CD4-positive, alpha-beta T cell treated with Interferon alpha-2 for 1 hour (primary cell): ENCODE results near the gene GALNT14.

Experiments
- DNase-seq, 2 donors: peaks; one replicate each; pipeline ENCODE4 v3.0.0-alpha.2; 2020 to 2022

GALNT14 gene

DNA sequence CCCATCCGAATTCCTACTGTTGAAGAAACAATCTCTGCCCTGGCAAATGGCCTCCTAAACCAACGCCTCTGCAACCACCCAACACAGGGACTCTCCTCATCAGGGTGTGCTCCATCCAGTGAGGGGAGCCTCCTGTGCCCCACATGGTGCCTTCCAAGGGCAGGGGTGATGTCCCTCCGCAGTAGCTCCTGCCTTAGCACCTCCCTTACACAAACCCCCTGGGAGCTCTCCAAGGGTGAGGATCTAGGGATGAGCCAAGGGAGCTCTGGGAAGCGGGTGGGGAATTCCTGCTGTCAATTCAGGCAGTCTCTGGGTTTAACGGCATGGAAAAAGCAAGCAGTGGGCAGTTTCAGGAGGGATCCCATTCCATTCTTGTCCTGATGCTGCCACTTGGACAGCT is 3.8 kb downstream of the GALNT14 start:
- DNase-seq = no peak

DNA sequence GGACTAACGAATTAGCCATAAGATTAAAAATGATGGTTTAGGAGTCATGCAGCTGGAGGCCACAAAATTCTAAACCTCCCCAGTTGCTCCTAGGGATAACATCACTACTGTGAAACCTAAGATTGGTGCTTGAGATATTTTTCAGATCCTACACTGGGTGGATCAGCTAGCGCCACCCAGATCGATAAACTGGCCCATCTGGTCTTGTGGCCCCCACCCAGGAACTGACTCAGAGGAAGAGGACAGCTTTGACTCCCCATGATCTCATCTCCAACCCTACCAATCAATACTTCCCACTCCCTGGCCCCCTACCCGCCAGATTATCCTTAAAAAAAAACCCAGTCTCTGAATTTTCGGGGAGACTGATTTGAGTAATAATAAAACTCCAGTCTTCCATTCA is 5.5 kb downstream of the GALNT14 start:
- no peak for DNase-seq

- no peak for DNase-seq
Measured at GRCh38 chr2:31131871-31132270, 6.4 kb downstream of the GALNT14 start.

- DNase-seq = no peak
Measured at GRCh38 chr2:31129375-31130171, 8.7 kb downstream of the GALNT14 start.

DNA sequence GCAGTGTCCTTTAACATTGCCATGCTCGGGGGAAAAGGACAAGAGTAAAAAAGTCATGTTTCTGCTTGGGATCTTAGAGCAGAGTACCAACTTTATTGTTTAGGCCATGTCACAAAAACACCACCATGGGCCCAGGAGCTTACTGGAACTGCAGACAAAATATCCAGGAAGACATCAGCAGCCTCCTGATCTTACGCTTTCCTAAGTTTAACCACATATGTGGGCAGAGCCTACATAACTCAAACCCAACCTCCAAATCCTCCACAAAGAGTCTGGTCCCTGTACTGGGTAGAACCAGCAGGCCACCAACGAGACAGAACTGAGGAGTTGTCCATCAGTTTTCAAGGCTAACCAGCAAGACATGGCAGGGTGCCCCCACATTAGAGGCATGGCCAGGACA is 10.3 kb downstream of the GALNT14 start:
- DNase-seq = no peak

GRCh38 chr2:31125918-31126695 is 12.1 kb downstream of the GALNT14 start:
- no peak for DNase-seq

- no peak for DNase-seq
Measured at GRCh38 chr2:31124904-31125303, 13.3 kb downstream of the GALNT14 start.

DNA sequence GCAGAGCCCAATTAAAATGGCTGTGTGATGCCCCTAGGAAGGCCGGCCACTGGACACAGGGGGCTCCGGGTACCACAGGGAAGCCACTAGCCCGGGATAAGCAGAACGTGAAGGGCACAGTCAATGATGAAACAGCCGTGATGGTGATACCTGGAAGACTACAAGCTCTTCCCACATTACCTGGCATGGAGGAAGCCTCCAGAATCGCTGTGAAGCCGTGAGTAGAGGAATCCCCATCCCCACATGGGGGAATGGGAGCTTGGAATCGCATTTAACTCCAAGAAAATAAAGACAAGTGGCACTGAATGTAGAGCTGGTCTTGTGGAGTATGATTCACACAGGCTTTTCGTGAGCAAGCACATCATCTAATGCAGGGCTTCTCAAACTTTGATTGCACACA is 16.1 kb downstream of the GALNT14 start:
- DNase-seq = no peak

DNA sequence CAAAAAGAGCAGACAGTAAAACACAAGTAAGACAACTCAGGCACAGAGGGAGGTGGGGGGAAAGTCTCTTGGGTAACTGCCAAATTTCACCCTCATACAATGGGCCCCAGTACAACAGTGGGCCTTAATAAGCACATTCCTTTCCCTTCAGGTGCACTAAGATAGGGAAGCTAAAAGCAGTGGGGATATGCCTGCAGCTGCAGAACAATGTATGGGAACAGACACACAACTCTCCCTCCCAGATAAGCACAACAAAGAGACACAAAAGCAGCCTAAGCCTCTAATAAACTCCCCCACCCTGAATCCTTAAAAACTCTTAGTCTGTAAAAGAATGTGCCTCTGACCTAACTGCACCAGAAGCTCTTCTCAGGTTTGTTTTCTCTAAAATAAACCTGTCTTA is 24.5 kb downstream of the GALNT14 start:
- no peak for DNase-seq

GRCh38 chr2:31112544-31112943 is 25.7 kb downstream of the GALNT14 start:
- no peak for DNase-seq

DNA sequence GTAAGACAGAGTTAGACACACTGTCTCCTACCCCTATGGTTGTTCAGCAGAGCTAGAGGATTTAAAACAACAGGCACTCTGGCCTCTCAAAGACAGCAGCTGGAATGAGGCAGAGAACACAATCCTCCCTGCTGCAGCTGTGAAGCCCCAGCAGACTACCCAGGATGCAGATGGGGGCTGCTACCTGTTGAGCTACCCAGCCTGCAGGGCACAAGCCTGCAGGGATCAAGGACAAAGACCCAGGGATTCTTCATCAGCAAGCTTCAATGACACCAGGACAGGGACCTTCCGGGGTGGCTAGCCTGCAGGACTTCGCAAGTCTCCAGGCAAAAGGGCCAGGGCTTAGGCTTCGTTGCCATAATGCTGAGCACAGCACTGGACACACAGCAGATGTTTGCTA is 27.2 kb downstream of the GALNT14 start:
- no peak for DNase-seq

DNA sequence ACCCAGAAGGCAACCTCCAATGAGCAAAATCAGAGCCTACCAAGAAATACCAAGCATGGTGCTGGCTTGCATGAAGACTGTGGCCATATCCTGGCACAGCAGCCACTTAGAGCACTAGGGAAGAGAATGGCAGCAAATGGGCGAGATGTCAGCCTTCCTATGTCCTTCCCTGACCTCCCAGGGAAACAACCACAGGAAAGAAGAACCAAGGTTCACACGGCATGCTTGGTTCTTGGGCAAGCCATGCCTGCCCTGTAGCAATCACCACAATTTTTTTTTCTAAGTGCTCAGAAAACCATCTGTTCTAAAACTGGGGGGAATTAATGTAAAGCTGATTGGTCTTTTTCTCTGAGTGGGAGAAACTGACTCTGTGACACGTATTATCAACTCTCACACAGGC is 27.8 kb downstream of the GALNT14 start:
- DNase-seq = no peak

DNA sequence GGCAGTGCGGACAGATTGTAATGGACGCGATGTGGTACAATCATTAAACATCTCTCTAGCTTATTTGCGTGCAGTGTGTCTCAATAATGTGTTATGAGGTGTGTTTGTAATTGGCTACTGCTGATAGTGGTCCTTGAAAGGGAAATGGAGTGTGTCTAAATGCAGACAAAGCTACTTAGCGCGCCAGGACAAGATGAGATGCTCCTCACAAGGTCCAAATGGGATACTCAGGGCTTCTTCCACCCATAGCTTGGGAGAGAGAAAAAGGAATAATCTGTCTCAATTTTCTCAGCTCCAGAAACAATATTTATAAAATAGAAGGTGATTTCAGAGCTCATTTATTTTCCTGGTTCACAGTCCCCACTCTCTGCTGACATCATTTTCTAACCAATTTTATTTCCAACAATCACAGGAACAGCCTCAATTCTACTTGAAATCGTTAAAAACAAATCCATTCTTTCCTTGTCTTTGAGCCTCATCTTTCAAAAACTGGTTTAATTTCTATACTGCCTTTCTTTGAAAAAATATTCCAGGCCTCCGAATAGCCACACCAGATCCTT is 28.5 kb downstream of the GALNT14 start:
- no peak for DNase-seq

DNA sequence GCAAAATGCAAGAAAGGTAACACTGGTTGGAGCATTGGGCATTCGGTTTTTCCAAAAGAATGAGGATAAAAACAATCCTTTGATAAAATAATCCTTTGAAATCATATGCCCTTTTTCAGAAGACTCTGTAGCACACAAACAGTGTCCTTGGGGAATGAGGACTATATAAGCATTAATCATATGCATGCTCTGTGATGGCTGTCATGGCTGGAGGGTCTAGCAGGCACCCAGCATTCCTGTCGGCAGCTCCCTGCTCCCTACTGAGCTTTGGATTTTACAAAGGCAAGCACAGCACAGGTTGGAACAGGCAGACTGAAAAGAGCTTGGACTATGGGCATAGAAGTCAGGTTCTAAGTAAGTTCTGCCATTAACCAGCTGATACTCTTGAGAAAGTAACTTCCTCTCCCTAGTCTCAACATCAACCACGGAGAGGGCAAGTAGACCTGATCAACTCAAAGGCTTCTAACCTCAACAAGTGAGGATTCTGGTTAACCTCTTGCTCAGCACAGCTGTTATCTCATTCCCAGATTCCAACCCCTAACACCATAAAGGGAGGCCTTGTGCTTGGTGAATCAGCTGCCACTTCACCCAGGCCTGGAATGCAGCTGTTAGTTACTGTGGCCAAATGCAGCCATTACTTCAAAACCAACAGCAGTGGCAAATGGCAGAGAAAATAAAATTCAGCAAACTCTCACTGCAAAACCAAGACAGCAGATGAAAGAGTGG is 29.5 kb downstream of the GALNT14 start:
- no peak for DNase-seq

- DNase-seq = no peak
Measured at GRCh38 chr2:31107591-31108300, 30.5 kb downstream of the GALNT14 start.

DNA sequence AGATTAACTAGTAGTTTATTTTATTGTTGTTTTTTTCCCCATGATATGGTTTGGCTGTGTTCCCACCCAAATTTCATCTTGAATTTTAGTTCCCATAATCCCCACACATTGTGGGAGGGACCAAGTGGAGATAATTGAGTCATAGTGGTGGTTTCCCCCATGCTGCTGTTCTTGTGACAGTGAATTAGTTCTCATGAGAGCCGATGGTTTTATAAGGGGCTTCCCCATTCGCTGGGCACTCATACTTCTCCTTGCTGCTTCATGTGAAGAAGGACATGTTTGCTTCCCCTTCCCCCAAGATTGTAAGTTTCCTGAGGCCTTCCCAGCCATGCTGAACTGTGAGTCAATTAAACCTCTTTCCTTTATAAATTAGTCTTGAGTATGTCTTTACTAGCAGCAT is 36.5 kb downstream of the GALNT14 start:
- DNase-seq = no peak

- no peak for DNase-seq
Measured at GRCh38 chr2:31097962-31098613, 40.2 kb downstream of the GALNT14 start.

DNA sequence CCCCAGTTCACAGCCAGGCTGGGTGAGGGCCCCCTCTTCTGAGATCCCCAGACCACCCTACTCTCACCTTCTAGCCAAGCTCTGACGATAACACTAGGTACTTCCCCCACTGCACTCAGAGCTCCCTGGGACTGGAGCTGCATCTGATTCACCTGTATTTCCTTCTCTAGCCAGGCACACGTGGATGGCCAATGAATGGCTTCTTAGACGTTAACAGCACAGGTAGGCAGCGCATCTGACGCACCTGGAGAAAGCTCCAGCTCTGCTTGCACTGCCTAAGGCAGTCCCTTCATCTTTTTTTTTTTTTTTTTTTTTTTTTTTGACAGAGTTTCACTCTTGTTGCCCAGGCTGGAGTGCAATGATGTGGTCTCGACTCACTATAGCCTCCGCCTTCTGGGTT is 48.1 kb downstream of the GALNT14 start:
- DNase-seq = no peak

- peak in 1 of 2 donors; percentile 2 for DNase-seq
Measured at GRCh38 chr2:31089645-31090044, 48.6 kb downstream of the GALNT14 start.

GRCh38 chr2:31088504-31089195 is 49.6 kb downstream of the GALNT14 start:
- DNase-seq = no peak

DNA sequence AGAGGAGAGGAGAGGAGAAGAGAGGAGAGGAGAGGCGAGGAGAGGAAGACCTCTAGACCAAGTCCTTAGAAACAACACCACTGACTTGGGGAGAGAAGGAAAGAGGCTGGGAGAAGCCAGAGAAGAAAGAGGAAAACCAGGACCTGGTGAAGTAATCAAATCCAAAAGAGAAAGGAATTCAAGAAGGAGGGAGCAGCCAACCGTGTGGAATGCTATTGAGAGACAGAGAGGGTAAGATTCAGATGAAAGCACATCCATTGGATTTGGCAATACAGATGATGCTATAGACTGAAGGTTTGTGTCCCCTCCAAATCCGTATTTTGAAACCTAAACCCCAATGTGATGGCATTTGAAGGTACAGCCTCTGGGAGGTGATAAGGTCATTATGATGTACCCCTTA is 50.7 kb downstream of the GALNT14 start:
- DNase-seq = no peak

DNA sequence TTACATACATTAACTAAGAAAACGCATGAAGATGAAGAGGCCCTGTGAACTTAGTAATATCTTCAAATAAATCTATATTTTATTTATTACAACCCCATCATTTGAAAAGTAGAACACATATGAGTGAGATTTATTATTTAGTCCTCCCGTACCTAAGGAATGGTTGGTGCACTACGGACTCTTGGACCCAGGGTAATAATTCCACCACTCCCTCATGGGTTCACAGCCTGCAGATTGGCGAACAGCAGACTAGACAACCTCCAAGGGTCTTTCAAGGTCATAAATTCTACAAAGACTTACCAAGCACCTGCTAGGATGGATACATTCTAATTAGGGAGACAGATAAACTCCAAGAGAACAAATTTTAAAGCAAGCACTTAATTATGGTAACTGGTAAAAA is 51.6 kb downstream of the GALNT14 start:
- DNase-seq = no peak
